GM10266 (cell line): Measurements from ENCODE around the gene GSTM4.

Source experiments
- DNase-seq: peaks from one replicate; pipeline ENCODE4 v3.0.0; 2012; ENCODE audit errors: extremely low spot score
- TF ChIP-seq, protein P1 (sequence below): IDR thresholded peaks from 2 replicates; pipeline ENCODE4 v1.5.1; 2012; ENCODE audit warnings: mild to moderate bottlenecking, low read depth; ENCODE audit not compliant: control insufficient read depth, insufficient read depth; ENCODE audit errors: missing control alignments

Gene GSTM4

DNA sequence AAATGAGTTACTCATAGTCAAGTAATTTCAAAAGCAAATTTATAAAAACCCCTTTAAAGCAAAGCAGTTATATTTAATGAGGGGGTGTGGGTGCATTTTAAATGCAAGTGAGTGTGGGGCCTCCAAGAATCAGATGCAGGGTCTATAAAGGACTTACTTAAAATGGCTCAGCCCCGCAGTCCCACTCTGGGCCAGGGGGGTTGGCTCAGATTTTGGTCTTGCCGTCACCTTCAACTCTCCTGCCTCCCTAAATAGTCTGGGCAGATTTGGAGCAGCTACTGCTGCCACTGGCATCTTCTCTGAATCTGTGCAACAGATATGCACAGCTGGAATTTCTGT lies 20.1 kb upstream of the GSTM4 start:
- TF ChIP-seq, protein P1, sequence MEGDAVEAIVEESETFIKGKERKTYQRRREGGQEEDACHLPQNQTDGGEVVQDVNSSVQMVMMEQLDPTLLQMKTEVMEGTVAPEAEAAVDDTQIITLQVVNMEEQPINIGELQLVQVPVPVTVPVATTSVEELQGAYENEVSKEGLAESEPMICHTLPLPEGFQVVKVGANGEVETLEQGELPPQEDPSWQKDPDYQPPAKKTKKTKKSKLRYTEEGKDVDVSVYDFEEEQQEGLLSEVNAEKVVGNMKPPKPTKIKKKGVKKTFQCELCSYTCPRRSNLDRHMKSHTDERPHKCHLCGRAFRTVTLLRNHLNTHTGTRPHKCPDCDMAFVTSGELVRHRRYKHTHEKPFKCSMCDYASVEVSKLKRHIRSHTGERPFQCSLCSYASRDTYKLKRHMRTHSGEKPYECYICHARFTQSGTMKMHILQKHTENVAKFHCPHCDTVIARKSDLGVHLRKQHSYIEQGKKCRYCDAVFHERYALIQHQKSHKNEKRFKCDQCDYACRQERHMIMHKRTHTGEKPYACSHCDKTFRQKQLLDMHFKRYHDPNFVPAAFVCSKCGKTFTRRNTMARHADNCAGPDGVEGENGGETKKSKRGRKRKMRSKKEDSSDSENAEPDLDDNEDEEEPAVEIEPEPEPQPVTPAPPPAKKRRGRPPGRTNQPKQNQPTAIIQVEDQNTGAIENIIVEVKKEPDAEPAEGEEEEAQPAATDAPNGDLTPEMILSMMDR: no peak
- no peak for DNase-seq

DNA sequence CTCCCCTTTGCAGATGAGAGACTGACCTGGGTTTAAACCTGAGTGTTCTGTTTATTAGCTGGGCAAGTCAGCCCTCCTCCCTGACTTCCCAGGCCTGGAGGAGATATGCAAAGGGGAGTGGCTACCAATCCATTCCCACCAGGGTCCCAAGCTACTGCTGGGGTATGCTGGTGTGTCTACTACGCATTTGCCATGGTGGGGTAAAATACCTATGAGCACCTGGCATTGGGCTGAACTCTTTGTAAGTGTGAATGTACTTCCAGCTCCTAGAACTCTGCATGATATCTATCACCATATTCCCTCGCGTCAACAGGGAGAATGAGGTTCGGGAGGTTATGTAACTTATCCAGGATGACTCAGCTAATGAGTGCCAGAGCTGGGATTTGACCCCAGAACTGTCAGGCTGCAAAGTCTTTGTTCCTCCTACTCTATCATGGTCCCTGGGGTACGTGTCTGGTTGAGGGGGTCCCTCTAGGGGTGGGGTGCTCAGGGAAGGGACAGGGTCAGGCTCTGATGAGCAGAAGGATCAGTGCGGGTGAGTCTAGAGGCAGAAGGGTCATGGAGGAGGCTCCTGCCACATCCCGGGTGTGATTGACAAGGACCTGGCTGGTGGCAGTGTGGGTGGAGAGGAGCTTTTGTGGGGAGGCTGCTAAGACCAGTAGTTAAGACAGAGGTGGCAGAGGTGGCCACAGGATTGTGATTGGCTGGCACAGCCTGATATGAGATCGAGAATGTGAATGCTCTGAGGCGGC lies 19.5 kb upstream of the GSTM4 start:
- DNase-seq: no peak
- TF ChIP-seq, protein P1: no peak

DNA sequence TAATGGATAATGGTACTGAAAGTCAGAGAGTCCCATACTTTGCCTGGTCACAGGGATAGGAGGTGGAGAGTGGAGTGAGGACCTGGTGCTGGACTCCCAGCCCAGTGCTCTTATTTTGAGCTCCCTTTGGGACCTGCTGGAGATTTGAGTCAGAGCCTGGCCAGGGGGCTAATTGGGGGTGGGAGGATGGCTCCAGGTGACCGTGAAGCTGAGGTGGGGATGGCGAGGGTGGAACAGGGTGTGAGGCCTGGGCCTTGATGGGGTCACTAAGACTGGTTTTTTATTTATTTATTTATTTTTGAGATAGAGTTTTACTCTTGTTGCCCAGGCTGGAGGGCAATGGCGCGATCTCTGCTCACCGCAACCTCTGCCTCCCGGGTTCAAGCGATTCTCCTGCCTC lies 18.5 kb upstream of the GSTM4 start:
- TF ChIP-seq, protein P1: no peak
- DNase-seq: no peak

DNA sequence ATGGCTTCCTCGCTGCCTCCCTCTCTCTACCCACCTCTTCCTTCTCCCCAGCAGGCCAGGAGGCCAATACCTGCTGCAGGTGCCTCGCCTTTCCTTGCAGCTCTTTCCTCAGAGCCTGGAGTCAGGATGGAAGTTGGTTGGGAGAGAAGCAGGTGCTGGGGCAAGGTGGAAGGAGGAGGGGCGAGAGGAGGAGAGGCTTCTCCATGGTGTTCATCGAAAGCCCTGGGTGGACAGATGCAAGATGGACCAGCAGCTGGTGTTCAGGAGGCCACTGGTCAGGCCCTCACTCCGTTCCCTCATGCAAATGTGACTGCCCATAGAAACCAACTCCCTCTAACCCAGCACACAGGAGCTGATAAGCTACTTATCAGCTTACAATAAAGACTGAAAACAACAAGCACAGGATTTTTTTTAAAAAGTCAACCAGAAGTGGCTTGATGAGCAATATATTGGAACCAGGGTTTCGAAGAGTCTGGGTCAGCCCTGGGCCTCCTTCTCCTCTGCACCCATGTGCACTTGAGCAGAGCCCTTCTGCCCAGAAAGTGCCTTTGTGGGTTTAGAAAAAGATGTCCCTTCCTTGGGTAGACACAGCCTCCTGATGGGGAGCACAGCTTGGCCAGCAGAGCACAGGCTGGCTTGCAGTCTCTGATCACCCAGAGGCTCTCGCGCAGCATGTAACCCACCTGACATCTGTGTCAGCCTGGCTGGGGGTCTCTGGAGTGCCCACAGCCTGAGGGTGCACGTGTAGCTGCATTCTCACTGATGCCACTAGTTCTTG lies 16.6 kb upstream of the GSTM4 start:
- no peak for DNase-seq
- TF ChIP-seq, protein P1: no peak

DNA sequence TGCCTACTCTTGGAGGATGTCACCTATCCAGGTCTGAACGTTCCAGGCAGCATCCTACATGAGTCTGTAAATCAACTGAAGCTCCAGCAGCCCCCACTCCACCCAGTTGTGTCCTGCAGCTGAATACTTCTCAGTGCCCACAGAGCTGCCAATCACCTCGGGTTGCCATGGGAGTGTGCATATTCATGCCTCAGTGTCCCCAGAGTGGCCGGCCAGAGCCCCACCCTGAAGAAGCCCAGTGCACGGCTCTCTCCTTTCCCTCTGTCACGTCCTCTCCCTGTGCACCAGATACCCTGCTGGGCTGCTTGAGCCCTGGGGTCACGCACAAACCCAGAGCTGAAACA lies 16.1 kb upstream of the GSTM4 start:
- no peak for DNase-seq
- TF ChIP-seq, protein P1: no peak

DNA sequence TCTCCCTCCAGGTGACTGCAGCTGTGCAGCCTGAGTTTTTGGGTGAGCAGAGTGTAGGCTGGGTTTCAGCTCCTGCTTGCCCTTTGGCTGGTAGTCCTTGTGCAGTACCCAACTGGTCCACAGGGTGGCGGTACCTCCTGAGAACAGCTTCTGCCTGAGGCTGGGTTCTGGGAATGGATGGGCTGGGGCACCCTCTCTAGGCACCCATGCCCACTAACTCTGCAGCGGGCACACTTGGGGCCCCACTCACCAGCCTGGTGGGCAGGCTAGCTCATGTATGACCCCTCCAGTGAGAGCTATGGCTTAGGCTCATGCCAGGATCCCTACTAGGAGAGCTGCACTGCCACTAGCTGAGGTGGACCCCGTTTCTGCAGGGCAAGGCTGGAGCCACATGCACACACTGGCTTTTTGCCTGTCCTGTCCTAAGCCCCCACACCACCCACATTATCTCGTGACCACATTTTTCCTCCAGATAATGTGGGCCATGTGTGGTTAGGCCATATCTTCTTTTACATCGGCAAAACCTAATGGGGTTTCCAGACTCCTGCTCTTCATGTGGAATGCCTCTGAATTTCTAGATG lies 15.5 kb upstream of the GSTM4 start:
- TF ChIP-seq, protein P1: peak; percentile 95
- DNase-seq: peak; percentile 72
